ENCODE data around the gene INSIG2.

The INSIG2 gene

GRCh38 chr2:118105497-118105896 lies 17.2 kb downstream of the INSIG2 start:
- Histone ChIP-seq H3K36me3 (ENCODE audit: control insufficient read depth in 1 of 2, insufficient read depth in 2 of 2, low read length in 2 of 2) (peaks cover 8 to 44% of the 10 kb centered on the region in 2 donors), H3K27ac (ENCODE audit: low read length) (no peak overlapping the region), H3K4me3 (ENCODE audit: low read depth in 1 of 2, low read length in 2 of 2) (no peak overlapping the region), H3K4me1 (ENCODE audit: control insufficient read depth in 1 of 2, insufficient read depth in 2 of 2, low read length in 2 of 2) (no peaks in the 10 kb centered on the region), H3K9me3 (ENCODE audit: control insufficient read depth in 1 of 2, low read length in 2 of 2) (no peaks in the 10 kb centered on the region), H3K27me3 (ENCODE audit: low read depth, low read length) (no peaks in the 10 kb centered on the region)

DNA sequence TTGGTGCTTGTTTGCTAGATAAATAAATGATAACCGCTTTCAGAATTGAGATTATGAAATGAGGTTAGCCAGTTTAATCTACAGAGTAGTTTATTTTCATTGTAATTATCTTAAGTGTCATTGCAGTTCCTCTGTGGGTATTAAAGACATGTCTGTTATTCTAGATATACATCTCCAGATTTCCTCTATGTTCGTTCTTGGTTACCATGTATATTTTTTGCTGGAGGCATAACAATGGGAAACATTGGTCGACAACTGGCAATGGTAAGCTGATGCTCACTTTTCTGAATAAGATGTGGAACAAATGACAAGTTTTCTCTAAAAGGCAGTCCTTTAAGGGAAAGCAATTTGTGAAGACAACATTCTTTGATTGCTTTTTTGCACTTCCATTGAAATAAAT lies 18.7 kb downstream of the INSIG2 start:
- no peaks in the 10 kb centered on the region for H3K9me3 ChIP-seq (ENCODE audit: control insufficient read depth in 1 of 2, low read length in 2 of 2)
- no peak overlapping the region for H3K4me3 ChIP-seq (ENCODE audit: low read depth in 1 of 2, low read length in 2 of 2)
- no peaks in the 10 kb centered on the region for H3K27me3 ChIP-seq (ENCODE audit: low read depth, low read length)
- H3K36me3 ChIP-seq (ENCODE audit: control insufficient read depth in 1 of 2, insufficient read depth in 2 of 2, low read length in 2 of 2): peaks cover 13 to 44% of the 10 kb centered on the region in 2 donors
- H3K27ac ChIP-seq (ENCODE audit: low read length): no peak overlapping the region
- H3K4me1 ChIP-seq (ENCODE audit: control insufficient read depth in 1 of 2, insufficient read depth in 2 of 2, low read length in 2 of 2): no peaks in the 10 kb centered on the region

DNA sequence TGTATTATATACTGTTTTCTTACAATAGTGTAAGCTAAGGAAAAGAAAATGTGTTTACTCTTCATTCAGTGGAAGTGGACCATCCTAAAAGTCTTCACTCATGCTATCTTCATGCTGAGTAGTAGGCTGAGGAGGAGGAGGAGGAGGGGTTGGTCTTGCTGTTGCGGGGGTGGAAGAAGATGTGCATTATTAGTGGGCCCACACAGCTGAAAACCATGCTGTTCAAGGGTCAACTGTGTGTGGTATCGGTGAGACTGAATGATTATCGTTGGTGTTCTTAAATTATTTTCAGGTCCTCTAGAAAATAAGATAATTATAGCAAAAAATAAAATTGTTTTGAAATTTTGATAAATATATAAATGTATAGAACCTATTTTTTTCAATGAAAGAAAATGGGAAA lies 22.0 kb downstream of the INSIG2 start:
- no peaks in the 10 kb centered on the region for H3K9me3 ChIP-seq (ENCODE audit: control insufficient read depth in 1 of 2, low read length in 2 of 2)

DNA sequence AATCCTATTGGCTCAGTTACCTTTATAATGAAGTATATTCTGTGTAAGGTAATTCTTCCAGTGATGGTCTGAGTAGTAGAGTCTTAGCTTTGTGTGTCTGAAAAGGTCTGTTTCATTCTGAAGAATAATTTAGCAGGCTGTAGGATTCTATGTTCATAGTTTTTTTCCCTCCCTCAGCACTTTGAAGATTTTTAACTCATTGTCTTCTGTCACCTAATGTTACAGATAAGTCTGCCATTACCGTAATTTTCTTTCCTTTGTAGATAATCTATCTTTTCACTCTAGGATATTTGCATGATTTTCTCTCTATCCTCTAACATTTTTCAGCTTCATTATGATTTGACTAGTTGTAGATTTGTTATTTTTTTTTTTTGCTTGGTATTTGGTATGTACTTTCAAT lies 22.7 kb downstream of the INSIG2 start:
- Histone ChIP-seq H3K27me3 (ENCODE audit: low read depth, low read length) (no peaks in the 10 kb centered on the region), H3K4me1 (ENCODE audit: control insufficient read depth in 1 of 2, insufficient read depth in 2 of 2, low read length in 2 of 2) (no peaks in the 10 kb centered on the region), H3K4me3 (ENCODE audit: low read depth in 1 of 2, low read length in 2 of 2) (no peak overlapping the region), H3K27ac (ENCODE audit: low read length) (no peak overlapping the region), H3K9me3 (ENCODE audit: control insufficient read depth in 1 of 2, low read length in 2 of 2) (no peaks in the 10 kb centered on the region), H3K36me3 (ENCODE audit: control insufficient read depth in 1 of 2, insufficient read depth in 2 of 2, low read length in 2 of 2) (peaks cover 5 to 36% of the 10 kb centered on the region in 2 donors)

More for the DNA sequence above, 22.0 kb downstream of the INSIG2 start:
- no peak overlapping the region for H3K4me3 ChIP-seq (ENCODE audit: low read depth in 1 of 2, low read length in 2 of 2)
- H3K36me3 ChIP-seq (ENCODE audit: control insufficient read depth in 1 of 2, insufficient read depth in 2 of 2, low read length in 2 of 2): peaks cover 9 to 42% of the 10 kb centered on the region in 2 donors
- H3K4me1 ChIP-seq (ENCODE audit: control insufficient read depth in 1 of 2, insufficient read depth in 2 of 2, low read length in 2 of 2): no peaks in the 10 kb centered on the region
- H3K27me3 ChIP-seq (ENCODE audit: low read depth, low read length): no peaks in the 10 kb centered on the region
- no peak overlapping the region for H3K27ac ChIP-seq (ENCODE audit: low read length)

GRCh38 chr2:118112771-118113334 lies 24.6 kb downstream of the INSIG2 start:
- Histone ChIP-seq H3K27ac (ENCODE audit: low read length) (no peak overlapping the region), H3K4me3 (ENCODE audit: low read depth in 1 of 2, low read length in 2 of 2) (no peak overlapping the region), H3K36me3 (ENCODE audit: control insufficient read depth in 1 of 2, insufficient read depth in 2 of 2, low read length in 2 of 2) (peaks cover 5 to 22% of the 10 kb centered on the region in 2 donors)

DNA sequence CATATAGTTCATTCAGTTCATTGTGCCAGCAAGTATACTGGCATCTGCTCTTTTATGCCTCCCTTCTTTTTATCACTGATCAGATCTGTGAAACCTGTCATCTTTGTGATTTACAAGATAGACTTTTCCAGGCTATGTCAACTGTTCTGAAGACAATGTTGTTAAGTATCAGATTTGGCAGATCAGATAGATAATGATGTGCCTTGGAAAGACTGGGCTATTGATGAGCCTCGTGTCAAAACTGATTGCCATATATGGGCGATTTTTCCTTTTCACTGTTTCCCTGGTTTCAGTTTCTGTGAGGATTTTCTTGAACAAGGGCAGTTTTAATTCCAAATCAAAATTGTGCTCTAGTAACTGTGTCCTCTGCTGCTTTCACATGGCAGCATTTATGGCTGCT lies 26.6 kb downstream of the INSIG2 start:
- Histone ChIP-seq H3K36me3 (ENCODE audit: control insufficient read depth in 1 of 2, insufficient read depth in 2 of 2, low read length in 2 of 2) (peaks cover 5 to 9% of the 10 kb centered on the region in 2 donors), H3K4me1 (ENCODE audit: control insufficient read depth in 1 of 2, insufficient read depth in 2 of 2, low read length in 2 of 2) (no peaks in the 10 kb centered on the region), H3K27me3 (ENCODE audit: low read depth, low read length) (no peaks in the 10 kb centered on the region), H3K27ac (ENCODE audit: low read length) (no peak overlapping the region), H3K9me3 (ENCODE audit: control insufficient read depth in 1 of 2, low read length in 2 of 2) (no peaks in the 10 kb centered on the region), H3K4me3 (ENCODE audit: low read depth in 1 of 2, low read length in 2 of 2) (no peak overlapping the region)

More at GRCh38 chr2:118112771-118113334, 24.6 kb downstream of the INSIG2 start:
- Histone ChIP-seq H3K27me3 (ENCODE audit: low read depth, low read length) (no peaks in the 10 kb centered on the region), H3K9me3 (ENCODE audit: control insufficient read depth in 1 of 2, low read length in 2 of 2) (no peaks in the 10 kb centered on the region), H3K4me1 (ENCODE audit: control insufficient read depth in 1 of 2, insufficient read depth in 2 of 2, low read length in 2 of 2) (no peaks in the 10 kb centered on the region)

DNA sequence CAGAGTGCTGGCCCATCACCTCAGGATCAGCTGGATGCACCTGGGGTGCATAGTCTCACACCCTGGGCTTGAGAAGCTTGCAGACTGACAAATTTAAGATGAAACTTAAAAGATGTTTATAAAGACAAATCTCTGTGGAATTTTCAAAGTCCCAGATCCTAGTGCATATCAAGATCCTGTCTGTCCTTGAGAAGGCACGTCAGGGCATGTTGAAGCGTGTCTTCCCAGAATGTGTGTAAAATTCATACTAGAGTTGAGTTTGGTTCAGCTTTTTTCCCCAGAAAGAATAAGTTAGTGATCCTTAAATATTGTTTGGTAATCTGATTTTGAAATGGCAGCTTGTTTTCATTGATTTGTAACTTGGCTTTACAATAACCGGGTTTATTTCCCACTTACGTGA lies 27.5 kb downstream of the INSIG2 start:
- Histone ChIP-seq H3K4me3 (ENCODE audit: low read depth in 1 of 2, low read length in 2 of 2) (no peak overlapping the region), H3K9me3 (ENCODE audit: control insufficient read depth in 1 of 2, low read length in 2 of 2) (no peaks in the 10 kb centered on the region), H3K36me3 (ENCODE audit: control insufficient read depth in 1 of 2, insufficient read depth in 2 of 2, low read length in 2 of 2) (peaks cover 4 to 5% of the 10 kb centered on the region in 2 donors), H3K27ac (ENCODE audit: low read length) (no peak overlapping the region), H3K27me3 (ENCODE audit: low read depth, low read length) (no peaks in the 10 kb centered on the region), H3K4me1 (ENCODE audit: control insufficient read depth in 1 of 2, insufficient read depth in 2 of 2, low read length in 2 of 2) (no peaks in the 10 kb centered on the region)

GRCh38 chr2:118118479-118118878 lies 30.2 kb downstream of the INSIG2 start:
- no peaks in the 10 kb centered on the region for H3K9me3 ChIP-seq (ENCODE audit: control insufficient read depth in 1 of 2, low read length in 2 of 2)
- H3K4me3 ChIP-seq (ENCODE audit: low read depth in 1 of 2, low read length in 2 of 2): no peak overlapping the region
- peaks cover 0 to 5% of the 10 kb centered on the region in 2 donors for H3K36me3 ChIP-seq (ENCODE audit: control insufficient read depth in 1 of 2, insufficient read depth in 2 of 2, low read length in 2 of 2)
- H3K4me1 ChIP-seq (ENCODE audit: control insufficient read depth in 1 of 2, insufficient read depth in 2 of 2, low read length in 2 of 2): no peaks in the 10 kb centered on the region
- H3K27ac ChIP-seq (ENCODE audit: low read length): no peak overlapping the region
- no peaks in the 10 kb centered on the region for H3K27me3 ChIP-seq (ENCODE audit: low read depth, low read length)

GRCh38 chr2:118119158-118119727 lies 31.0 kb downstream of the INSIG2 start:
- no peak overlapping the region for H3K4me3 ChIP-seq (ENCODE audit: low read depth in 1 of 2, low read length in 2 of 2)
- no peak overlapping the region for H3K27ac ChIP-seq (ENCODE audit: low read length)
- H3K4me1 ChIP-seq (ENCODE audit: control insufficient read depth in 1 of 2, insufficient read depth in 2 of 2, low read length in 2 of 2): no peaks in the 10 kb centered on the region
- H3K27me3 ChIP-seq (ENCODE audit: low read depth, low read length): no peaks in the 10 kb centered on the region
- H3K9me3 ChIP-seq (ENCODE audit: control insufficient read depth in 1 of 2, low read length in 2 of 2): no peaks in the 10 kb centered on the region
- H3K36me3 ChIP-seq (ENCODE audit: control insufficient read depth in 1 of 2, insufficient read depth in 2 of 2, low read length in 2 of 2): peaks cover 0 to 2% of the 10 kb centered on the region in 2 donors

GRCh38 chr2:118119761-118120400 lies 31.6 kb downstream of the INSIG2 start:
- Histone ChIP-seq H3K4me3 (ENCODE audit: low read depth in 1 of 2, low read length in 2 of 2) (no peak overlapping the region), H3K27ac (ENCODE audit: low read length) (no peak overlapping the region), H3K27me3 (ENCODE audit: low read depth, low read length) (no peaks in the 10 kb centered on the region), H3K4me1 (ENCODE audit: control insufficient read depth in 1 of 2, insufficient read depth in 2 of 2, low read length in 2 of 2) (no peaks in the 10 kb centered on the region), H3K9me3 (ENCODE audit: control insufficient read depth in 1 of 2, low read length in 2 of 2) (no peaks in the 10 kb centered on the region), H3K36me3 (ENCODE audit: control insufficient read depth in 1 of 2, insufficient read depth in 2 of 2, low read length in 2 of 2) (no peaks in the 10 kb centered on the region)

DNA sequence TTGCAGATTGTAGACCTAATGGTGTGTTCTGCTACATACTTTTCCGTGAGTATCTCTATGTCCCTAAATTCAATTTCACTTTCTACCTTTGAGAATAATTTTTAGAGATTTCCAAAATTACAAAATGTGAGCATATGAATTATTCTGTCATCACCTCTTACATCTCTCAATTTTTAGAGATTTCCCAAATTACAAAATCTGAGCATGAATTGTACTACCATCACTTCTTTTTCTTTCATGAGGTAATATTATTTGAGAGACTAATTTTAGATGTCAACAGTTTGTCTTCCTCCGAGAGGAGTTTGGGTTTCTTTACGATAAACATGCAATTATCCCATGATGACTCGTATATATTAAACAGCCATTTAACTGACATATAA lies 32.1 kb downstream of the INSIG2 start:
- Histone ChIP-seq H3K9me3 (ENCODE audit: control insufficient read depth in 1 of 2, low read length in 2 of 2) (no peaks in the 10 kb centered on the region), H3K4me1 (ENCODE audit: control insufficient read depth in 1 of 2, insufficient read depth in 2 of 2, low read length in 2 of 2) (no peaks in the 10 kb centered on the region), H3K27me3 (ENCODE audit: low read depth, low read length) (no peaks in the 10 kb centered on the region), H3K36me3 (ENCODE audit: control insufficient read depth in 1 of 2, insufficient read depth in 2 of 2, low read length in 2 of 2) (no peaks in the 10 kb centered on the region), H3K27ac (ENCODE audit: low read length) (no peak overlapping the region), H3K4me3 (ENCODE audit: low read depth in 1 of 2, low read length in 2 of 2) (no peak overlapping the region)
